Type B pancreatic cell (in vitro differentiated cells): ENCODE results near the gene ADGRG7. TPM values are rescaled to one million over a fixed set of nuclear protein-coding genes. Genes with fewer than 3 reads are reported as not detected.

Experiments used
- DNase-seq: peaks from one replicate; pipeline ENCODE4 v3.0.0; 2021; ENCODE audit warnings: mixed read lengths; ENCODE audit not compliant: unreplicated experiment; ENCODE audit errors: extremely low spot score
- H3K27ac Mint-ChIP-seq: 2 replicates; pipeline ENCODE4 v1.8.0; 2021; ENCODE audit warnings: mild to moderate bottlenecking, mixed read lengths
- H3K27me3 Mint-ChIP-seq: 2 replicates; pipeline ENCODE4 v1.8.0; 2021; ENCODE audit warnings: mixed read lengths
- H3K36me3 Mint-ChIP-seq: 2 replicates; pipeline ENCODE4 v1.8.0; 2021; ENCODE audit warnings: mixed read lengths
- H3K4me1 Mint-ChIP-seq: one replicate; pipeline ENCODE4 v1.8.0; 2021; ENCODE audit warnings: mixed read lengths; ENCODE audit not compliant: unreplicated experiment
- H3K4me3 Mint-ChIP-seq: 2 replicates; pipeline ENCODE4 v1.8.0; 2021; ENCODE audit warnings: mild to moderate bottlenecking, mixed read lengths
- H3K9me3 Mint-ChIP-seq: 2 replicates; pipeline ENCODE4 v1.8.0; 2021; ENCODE audit warnings: mixed read lengths
- total RNA-seq: library from RNA; stranded (reverse); gene quantifications from 2 replicates; pipeline ENCODE4 v1.2.1, GENCODE V29; 2021; ENCODE audit warnings: low replicate concordance
- TF ChIP-seq, protein P1 (sequence below): fragments of 200-600 bp; sonication (generic); conservative IDR thresholded peaks from 2 replicates; pipeline ENCODE4 v1.5.0; 2021; ENCODE audit warnings: antibody characterized with exemption, mild to moderate bottlenecking

The ADGRG7 gene
- total RNA-seq, 1 donor from 2014 or later = 2.8 TPM

DNA sequence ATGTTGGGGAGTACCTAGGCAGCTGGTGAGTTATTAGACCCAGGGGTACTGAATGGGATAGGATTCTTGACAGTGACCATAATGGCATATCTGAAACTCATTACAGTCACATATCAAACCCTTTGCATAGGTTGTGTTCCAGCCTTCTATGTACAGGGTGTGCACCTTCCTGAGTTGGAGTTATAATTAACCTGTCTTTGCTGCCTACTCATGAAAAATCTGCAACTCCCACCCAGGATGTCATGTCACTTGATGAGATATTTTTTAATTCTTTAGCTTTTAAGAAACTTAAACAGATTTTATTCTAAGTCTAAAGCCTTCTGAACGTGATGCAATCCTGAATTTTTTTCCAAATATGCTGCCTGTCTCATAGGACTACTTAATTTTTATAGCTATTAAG, 21.1 kb upstream of the ADGRG7 start:
- H3K27ac Mint-ChIP-seq = no peak overlapping the region
- no peak overlapping the region for H3K4me3 Mint-ChIP-seq
- peaks cover 7% of the 10 kb centered on the region for H3K27me3 Mint-ChIP-seq
- TF ChIP-seq, protein P1, sequence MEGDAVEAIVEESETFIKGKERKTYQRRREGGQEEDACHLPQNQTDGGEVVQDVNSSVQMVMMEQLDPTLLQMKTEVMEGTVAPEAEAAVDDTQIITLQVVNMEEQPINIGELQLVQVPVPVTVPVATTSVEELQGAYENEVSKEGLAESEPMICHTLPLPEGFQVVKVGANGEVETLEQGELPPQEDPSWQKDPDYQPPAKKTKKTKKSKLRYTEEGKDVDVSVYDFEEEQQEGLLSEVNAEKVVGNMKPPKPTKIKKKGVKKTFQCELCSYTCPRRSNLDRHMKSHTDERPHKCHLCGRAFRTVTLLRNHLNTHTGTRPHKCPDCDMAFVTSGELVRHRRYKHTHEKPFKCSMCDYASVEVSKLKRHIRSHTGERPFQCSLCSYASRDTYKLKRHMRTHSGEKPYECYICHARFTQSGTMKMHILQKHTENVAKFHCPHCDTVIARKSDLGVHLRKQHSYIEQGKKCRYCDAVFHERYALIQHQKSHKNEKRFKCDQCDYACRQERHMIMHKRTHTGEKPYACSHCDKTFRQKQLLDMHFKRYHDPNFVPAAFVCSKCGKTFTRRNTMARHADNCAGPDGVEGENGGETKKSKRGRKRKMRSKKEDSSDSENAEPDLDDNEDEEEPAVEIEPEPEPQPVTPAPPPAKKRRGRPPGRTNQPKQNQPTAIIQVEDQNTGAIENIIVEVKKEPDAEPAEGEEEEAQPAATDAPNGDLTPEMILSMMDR = no peak
- no peaks in the 10 kb centered on the region for H3K36me3 Mint-ChIP-seq
- no peak for DNase-seq
- H3K4me1 Mint-ChIP-seq = no peaks in the 10 kb centered on the region
- peaks cover 11% of the 10 kb centered on the region for H3K9me3 Mint-ChIP-seq

DNA sequence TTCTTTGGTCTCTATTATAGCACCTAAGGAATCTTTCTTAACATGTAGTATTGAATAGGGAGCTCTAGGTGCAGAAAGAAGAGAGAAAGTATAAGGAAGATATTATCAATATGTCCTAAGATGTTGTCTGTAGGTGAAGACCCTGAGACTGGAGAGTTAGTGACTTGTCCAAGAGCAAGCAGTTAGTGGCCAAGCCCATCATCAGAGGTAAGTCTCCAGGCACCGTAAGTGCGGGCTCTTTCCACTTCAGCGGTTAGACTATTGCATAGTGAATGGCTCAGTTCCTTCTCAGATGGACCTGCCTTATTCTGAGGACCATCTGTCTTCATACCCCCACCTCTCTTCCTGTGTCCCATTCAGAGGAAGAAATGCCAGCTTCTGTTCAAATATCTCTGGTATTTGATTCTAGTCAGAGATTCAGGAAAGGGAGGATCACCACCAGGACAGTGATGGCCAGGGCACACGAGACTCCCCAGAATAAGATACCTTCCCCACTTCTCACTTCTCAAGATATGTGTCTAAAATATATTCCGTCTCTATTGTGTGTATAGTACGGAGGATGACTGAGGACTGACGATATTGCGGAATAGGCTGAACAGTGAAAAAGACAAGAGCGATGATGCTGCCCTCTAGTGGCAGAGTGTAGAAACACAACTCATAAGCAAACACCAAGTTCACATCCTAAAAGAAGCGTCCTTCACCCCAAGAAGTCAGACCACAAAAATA, 19.1 kb upstream of the ADGRG7 start:
- DNase-seq = no peak
- peak overlapping the region; percentile 9 for H3K4me3 Mint-ChIP-seq
- no peak overlapping the region for H3K27ac Mint-ChIP-seq
- TF ChIP-seq, protein P1 = peak; percentile 92
- no peaks in the 10 kb centered on the region for H3K36me3 Mint-ChIP-seq
- H3K27me3 Mint-ChIP-seq = peaks cover 7% of the 10 kb centered on the region
- H3K4me1 Mint-ChIP-seq = no peaks in the 10 kb centered on the region
- peaks cover 6% of the 10 kb centered on the region for H3K9me3 Mint-ChIP-seq

DNA sequence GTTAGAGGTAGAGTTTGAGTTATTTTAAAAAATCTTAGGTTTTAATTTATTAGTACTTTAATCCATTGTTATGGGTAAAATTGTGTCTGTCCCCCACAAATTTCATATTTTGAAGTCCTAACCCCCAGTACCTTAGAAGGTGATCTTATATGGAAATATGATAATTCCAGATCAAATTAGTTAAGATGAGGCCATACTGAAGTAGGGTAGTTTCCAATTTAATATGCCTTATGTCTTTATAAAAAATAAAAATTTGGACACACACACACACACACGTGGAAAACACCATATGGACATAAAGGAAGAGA, 18.6 kb upstream of the ADGRG7 start:
- no peak for DNase-seq
- no peaks in the 10 kb centered on the region for H3K4me1 Mint-ChIP-seq
- no peaks in the 10 kb centered on the region for H3K36me3 Mint-ChIP-seq
- no peak overlapping the region for H3K4me3 Mint-ChIP-seq
- no peak overlapping the region for H3K27ac Mint-ChIP-seq
- peaks cover 6% of the 10 kb centered on the region for H3K9me3 Mint-ChIP-seq
- TF ChIP-seq, protein P1 = no peak
- H3K27me3 Mint-ChIP-seq = peaks cover 7% of the 10 kb centered on the region

DNA sequence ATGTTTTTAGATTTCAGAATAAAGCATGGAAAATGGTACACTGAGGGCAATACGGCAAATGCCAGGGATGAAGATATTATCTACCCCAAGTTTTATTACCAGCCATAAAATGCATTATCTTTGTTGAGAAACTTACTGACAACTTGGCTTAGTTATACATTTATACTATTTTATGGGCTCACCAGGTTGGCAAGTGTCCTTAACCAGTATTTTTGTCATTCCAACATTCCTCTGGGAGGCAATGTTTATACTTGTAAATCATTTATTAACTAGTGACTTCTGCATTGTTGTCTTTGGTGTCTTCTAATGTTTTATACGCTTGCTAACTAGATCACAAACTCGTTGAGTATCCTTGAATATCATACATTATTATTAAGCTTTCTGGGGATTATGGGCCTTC, 18.0 kb upstream of the ADGRG7 start:
- Mint-ChIP-seq H3K4me3 (no peak overlapping the region), H3K36me3 (no peaks in the 10 kb centered on the region), H3K27me3 (peaks cover 7% of the 10 kb centered on the region), H3K9me3 (peaks cover 3% of the 10 kb centered on the region), H3K27ac (no peak overlapping the region), H3K4me1 (no peaks in the 10 kb centered on the region)
- DNase-seq = no peak
- TF ChIP-seq, protein P1 = no peak

DNA sequence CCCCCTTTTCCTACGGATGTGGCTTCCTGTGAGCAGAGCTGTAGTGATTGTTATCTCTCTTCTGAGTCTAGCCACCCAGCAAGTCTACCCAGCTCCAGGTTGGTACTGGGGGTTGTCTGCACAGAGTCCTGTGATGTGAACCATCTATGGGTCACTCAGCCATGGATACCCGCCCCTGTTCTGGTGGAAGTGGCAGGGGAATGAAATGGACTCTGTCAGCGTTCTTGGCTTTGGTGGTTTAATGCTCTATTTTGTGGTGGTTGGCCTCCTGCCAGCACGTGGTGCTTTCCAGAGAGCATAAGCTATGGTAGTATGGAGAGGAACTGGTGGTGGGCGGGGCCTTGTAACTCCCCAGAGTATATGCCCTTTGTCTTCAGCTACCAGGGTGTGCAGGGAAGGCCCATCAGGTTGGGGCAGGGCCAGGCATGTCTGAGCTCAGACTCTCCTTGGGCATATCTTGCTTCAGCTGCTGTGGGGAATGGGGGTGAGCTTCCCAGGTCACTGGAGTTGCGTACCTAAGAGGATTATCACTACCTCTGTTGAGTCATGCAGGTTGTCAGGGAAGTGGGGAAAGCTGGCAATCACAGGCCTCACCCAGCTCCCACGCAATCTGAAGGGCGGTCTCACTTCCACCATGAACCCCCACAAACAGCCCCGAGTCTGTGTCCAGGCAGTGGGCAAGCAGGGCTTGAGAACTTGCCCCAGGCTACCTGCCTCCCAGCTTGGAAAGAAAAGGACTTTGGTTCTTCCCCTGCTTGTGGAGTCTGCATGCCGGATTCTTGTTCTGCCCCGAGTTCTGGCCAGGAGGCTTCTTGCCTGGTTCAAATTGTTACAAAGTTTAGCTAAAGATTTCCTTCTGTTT, 9.0 kb upstream of the ADGRG7 start:
- TF ChIP-seq, protein P1 = no peak
- H3K27ac Mint-ChIP-seq = no peak overlapping the region
- peaks cover 5% of the 10 kb centered on the region for H3K27me3 Mint-ChIP-seq
- no peaks in the 10 kb centered on the region for H3K36me3 Mint-ChIP-seq
- H3K4me1 Mint-ChIP-seq = no peaks in the 10 kb centered on the region
- DNase-seq = no peak
- H3K4me3 Mint-ChIP-seq = no peak overlapping the region
- H3K9me3 Mint-ChIP-seq = no peaks in the 10 kb centered on the region
